HepG2 (cell line): ENCODE measurements around the gene C5orf34.

Experiments used
- EHMT2 ChIP-seq: fragments of 200-600 bp; sonication (generic); IDR thresholded peaks from 2 replicates; pipeline ENCODE4 v1.7.0; 2017; ENCODE audit warnings: antibody characterized with exemption, low read depth, low read length, borderline replicate concordance
- SP2 ChIP-seq: sonication (generic); formaldehyde crosslinking; IDR thresholded peaks from 2 replicates; pipeline ENCODE4 v1.5.1; 2020; ENCODE audit warnings: mild to moderate bottlenecking, missing genetic modification reagents

DNA sequence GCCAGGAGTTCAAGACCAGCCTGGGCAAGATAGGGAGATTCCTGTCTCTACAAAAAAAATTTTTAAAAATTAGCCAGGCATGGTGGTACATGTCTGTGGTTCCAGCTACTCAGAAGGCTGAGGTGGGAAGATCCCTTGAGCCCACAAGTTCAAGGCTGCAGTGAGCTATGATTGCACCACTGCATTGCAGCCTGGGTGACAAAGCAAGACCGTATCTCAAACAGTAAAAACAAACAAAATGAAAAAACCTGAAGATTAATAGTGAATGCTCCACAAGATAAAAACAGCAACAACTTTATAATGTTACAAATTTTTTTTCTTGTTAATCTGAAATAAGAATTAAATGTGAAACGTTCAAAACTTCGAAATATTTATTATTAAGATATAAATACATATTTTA is 28.6 kb downstream of the C5orf34 start:
- TF ChIP-seq SP2, result no peak
- TF ChIP-seq EHMT2, result no peak
